ENCODE results near the gene ACSL3.

DNA sequence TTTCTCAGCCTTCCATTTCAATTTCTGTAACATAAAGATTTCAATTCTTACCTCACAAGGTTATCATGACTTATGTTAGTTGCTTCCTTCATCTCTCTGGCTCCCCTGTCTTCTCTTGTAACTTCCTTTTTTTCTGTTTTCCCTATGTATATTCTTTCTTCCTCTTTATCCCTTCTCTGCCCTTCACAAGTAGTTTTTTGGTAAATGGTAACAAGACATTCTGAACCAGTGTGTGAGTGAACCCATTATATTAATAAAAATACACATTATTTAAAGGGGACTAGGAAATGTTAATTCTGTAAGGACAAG lies 8.4 kb downstream of the ACSL3 start:
- TF ChIP-seq, protein P1, sequence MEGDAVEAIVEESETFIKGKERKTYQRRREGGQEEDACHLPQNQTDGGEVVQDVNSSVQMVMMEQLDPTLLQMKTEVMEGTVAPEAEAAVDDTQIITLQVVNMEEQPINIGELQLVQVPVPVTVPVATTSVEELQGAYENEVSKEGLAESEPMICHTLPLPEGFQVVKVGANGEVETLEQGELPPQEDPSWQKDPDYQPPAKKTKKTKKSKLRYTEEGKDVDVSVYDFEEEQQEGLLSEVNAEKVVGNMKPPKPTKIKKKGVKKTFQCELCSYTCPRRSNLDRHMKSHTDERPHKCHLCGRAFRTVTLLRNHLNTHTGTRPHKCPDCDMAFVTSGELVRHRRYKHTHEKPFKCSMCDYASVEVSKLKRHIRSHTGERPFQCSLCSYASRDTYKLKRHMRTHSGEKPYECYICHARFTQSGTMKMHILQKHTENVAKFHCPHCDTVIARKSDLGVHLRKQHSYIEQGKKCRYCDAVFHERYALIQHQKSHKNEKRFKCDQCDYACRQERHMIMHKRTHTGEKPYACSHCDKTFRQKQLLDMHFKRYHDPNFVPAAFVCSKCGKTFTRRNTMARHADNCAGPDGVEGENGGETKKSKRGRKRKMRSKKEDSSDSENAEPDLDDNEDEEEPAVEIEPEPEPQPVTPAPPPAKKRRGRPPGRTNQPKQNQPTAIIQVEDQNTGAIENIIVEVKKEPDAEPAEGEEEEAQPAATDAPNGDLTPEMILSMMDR (IDR thresholded peaks at IDR 0.05), result no peak
- no peak for TF ChIP-seq POLR2AphosphoS5 (IDR thresholded peaks at IDR 0.05)

All from transverse colon (tissue), 4 donors.